Measurements from ENCODE around the gene GPR142. TPM values are rescaled to one million over a fixed set of nuclear protein-coding genes. Genes with fewer than 3 reads are reported as not detected.

GPR142 gene
- total and polyA plus RNA-seq, 3 experiments from 2014 or later: not detected

- H3K4me3 ChIP-seq (ENCODE audit: low read length): no peak overlapping the region
- H3K36me3 Mint-ChIP-seq: no peaks in the 10 kb centered on the region
- no peaks in the 10 kb centered on the region for H3K9me3 Mint-ChIP-seq
- H3K27me3 Mint-ChIP-seq: peaks cover 4 to 7% of the 10 kb centered on the region in 2 donors
- H3K4me1 ChIP-seq (ENCODE audit: insufficient read depth, low read length): no peaks in the 10 kb centered on the region
- no peaks in the 10 kb centered on the region for H3K4me1 Mint-ChIP-seq
- H3K27ac ChIP-seq (ENCODE audit: low read depth, low read length): no peak overlapping the region
- H3K27me3 ChIP-seq (ENCODE audit: insufficient read depth, low read length, poor library complexity, severe bottlenecking): peaks cover 3% of the 10 kb centered on the region
- no peak for DNase-seq
- CTCF ChIA-PET: no interaction called here
- no peaks in the 10 kb centered on the region for H3K36me3 ChIP-seq (ENCODE audit: insufficient read depth, low read length)
- H3K4me3 Mint-ChIP-seq: no peak overlapping the region
- H3K27ac Mint-ChIP-seq: no peak overlapping the region
- POLR2A ChIA-PET: no interaction called here
- H3K9me3 ChIP-seq (ENCODE audit: low read length): no peaks in the 10 kb centered on the region
Observed at GRCh38 chr17:74387365-74388218, 20.3 kb downstream of the GPR142 start.

- POLR2A ChIA-PET: no interaction called here
- DNase-seq: no peak
- H3K36me3 ChIP-seq (ENCODE audit: insufficient read depth, low read length): no peaks in the 10 kb centered on the region
- no peak overlapping the region for H3K4me3 Mint-ChIP-seq
- no peak overlapping the region for H3K27ac ChIP-seq (ENCODE audit: low read depth, low read length)
- H3K27me3 ChIP-seq (ENCODE audit: insufficient read depth, low read length, poor library complexity, severe bottlenecking): peaks cover 3% of the 10 kb centered on the region
- H3K4me1 ChIP-seq (ENCODE audit: insufficient read depth, low read length): no peaks in the 10 kb centered on the region
- H3K4me3 ChIP-seq (ENCODE audit: low read length): no peak overlapping the region
- H3K9me3 Mint-ChIP-seq: no peaks in the 10 kb centered on the region
- no peaks in the 10 kb centered on the region for H3K4me1 Mint-ChIP-seq
- no peaks in the 10 kb centered on the region for H3K36me3 Mint-ChIP-seq
- no peak overlapping the region for H3K27ac Mint-ChIP-seq
- H3K27me3 Mint-ChIP-seq: peaks cover 7 to 12% of the 10 kb centered on the region in 2 donors
- no peaks in the 10 kb centered on the region for H3K9me3 ChIP-seq (ENCODE audit: low read length)
- CTCF ChIA-PET: interaction anchor here (1.1 kb wide), 1 partner anchor 19 kb away, joined by 3 read pairs; no protein-coding TSS in a partner anchor
Observed at GRCh38 chr17:74389084-74389753, 21.9 kb downstream of the GPR142 start.

GRCh38 chr17:74389937-74390679 lies 22.8 kb downstream of the GPR142 start:
- H3K27ac Mint-ChIP-seq: no peak overlapping the region
- ChIA-PET CTCF (interaction anchor here (1.1 kb wide), 1 partner anchor 20 kb away, joined by 3 read pairs; no protein-coding TSS in a partner anchor), POLR2A (no interaction called here)
- Histone ChIP-seq H3K27me3 (ENCODE audit: insufficient read depth, low read length, poor library complexity, severe bottlenecking) (peaks cover 3% of the 10 kb centered on the region), H3K9me3 (ENCODE audit: low read length) (no peaks in the 10 kb centered on the region), H3K4me3 (ENCODE audit: low read length) (no peak overlapping the region), H3K27ac (ENCODE audit: low read depth, low read length) (no peak overlapping the region), H3K36me3 (ENCODE audit: insufficient read depth, low read length) (no peaks in the 10 kb centered on the region), H3K4me1 (ENCODE audit: insufficient read depth, low read length) (no peaks in the 10 kb centered on the region)
- H3K4me3 Mint-ChIP-seq: no peak overlapping the region
- H3K36me3 Mint-ChIP-seq: no peaks in the 10 kb centered on the region
- H3K4me1 Mint-ChIP-seq: no peaks in the 10 kb centered on the region
- DNase-seq: no peak
- no peaks in the 10 kb centered on the region for H3K9me3 Mint-ChIP-seq
- H3K27me3 Mint-ChIP-seq: peaks cover 7 to 10% of the 10 kb centered on the region in 2 donors

GRCh38 chr17:74390680-74391653 lies 23.7 kb downstream of the GPR142 start:
- H3K4me1 ChIP-seq (ENCODE audit: insufficient read depth, low read length): no peaks in the 10 kb centered on the region
- DNase-seq: no peak
- Mint-ChIP-seq H3K4me3 (no peak overlapping the region), H3K27ac (peak overlapping the region in 1 of 8 donors; percentile 47), H3K4me1 (no peaks in the 10 kb centered on the region), H3K27me3 (peaks cover 10 to 12% of the 10 kb centered on the region in 2 donors), H3K36me3 (no peaks in the 10 kb centered on the region), H3K9me3 (no peaks in the 10 kb centered on the region)
- CTCF ChIA-PET: interaction anchor here (1.1 to 4.7 kb wide), 3 partner anchors 11 to 63 kb away, joined by 3 to 24 read pairs (median 7); partner anchors contain the start of gene GPR142
- H3K9me3 ChIP-seq (ENCODE audit: low read length): no peaks in the 10 kb centered on the region
- H3K27ac ChIP-seq (ENCODE audit: low read depth, low read length): peak overlapping the region; percentile 9
- peaks cover 3% of the 10 kb centered on the region for H3K27me3 ChIP-seq (ENCODE audit: insufficient read depth, low read length, poor library complexity, severe bottlenecking)
- POLR2A ChIA-PET: no interaction called here
- no peak overlapping the region for H3K4me3 ChIP-seq (ENCODE audit: low read length)
- H3K36me3 ChIP-seq (ENCODE audit: insufficient read depth, low read length): no peaks in the 10 kb centered on the region

GRCh38 chr17:74391771-74392170 lies 24.5 kb downstream of the GPR142 start:
- no peak overlapping the region for H3K4me3 ChIP-seq (ENCODE audit: low read length)
- no peak for DNase-seq
- Mint-ChIP-seq H3K27ac (no peak overlapping the region), H3K4me3 (no peak overlapping the region), H3K9me3 (no peaks in the 10 kb centered on the region), H3K36me3 (no peaks in the 10 kb centered on the region), H3K4me1 (no peaks in the 10 kb centered on the region), H3K27me3 (peaks cover 10 to 12% of the 10 kb centered on the region in 2 donors)
- no peaks in the 10 kb centered on the region for H3K4me1 ChIP-seq (ENCODE audit: insufficient read depth, low read length)
- H3K9me3 ChIP-seq (ENCODE audit: low read length): no peaks in the 10 kb centered on the region
- CTCF ChIA-PET: interaction anchor here (1.1 to 4.7 kb wide), 3 partner anchors 12 to 62 kb away, joined by 3 to 24 read pairs (median 7); partner anchors contain the start of gene GPR142
- POLR2A ChIA-PET: no interaction called here
- H3K27ac ChIP-seq (ENCODE audit: low read depth, low read length): no peak overlapping the region
- peaks cover 3% of the 10 kb centered on the region for H3K27me3 ChIP-seq (ENCODE audit: insufficient read depth, low read length, poor library complexity, severe bottlenecking)
- no peaks in the 10 kb centered on the region for H3K36me3 ChIP-seq (ENCODE audit: insufficient read depth, low read length)

- Mint-ChIP-seq H3K9me3 (no peaks in the 10 kb centered on the region), H3K4me3 (no peak overlapping the region), H3K27ac (no peak overlapping the region), H3K4me1 (no peaks in the 10 kb centered on the region), H3K36me3 (no peaks in the 10 kb centered on the region), H3K27me3 (peaks cover 10 to 12% of the 10 kb centered on the region in 2 donors)
- Histone ChIP-seq H3K4me3 (ENCODE audit: low read length) (no peak overlapping the region), H3K36me3 (ENCODE audit: insufficient read depth, low read length) (no peaks in the 10 kb centered on the region), H3K27me3 (ENCODE audit: insufficient read depth, low read length, poor library complexity, severe bottlenecking) (peaks cover 3% of the 10 kb centered on the region), H3K9me3 (ENCODE audit: low read length) (no peaks in the 10 kb centered on the region), H3K27ac (ENCODE audit: low read depth, low read length) (no peak overlapping the region), H3K4me1 (ENCODE audit: insufficient read depth, low read length) (no peaks in the 10 kb centered on the region)
- no peak for DNase-seq
- ChIA-PET CTCF (interaction anchor here (1.1 to 4.7 kb wide), 2 partner anchors 13 to 24 kb away, joined by 3 to 24 read pairs; no protein-coding TSS in a partner anchor), POLR2A (no interaction called here)
Observed at GRCh38 chr17:74392848-74393247, 25.5 kb downstream of the GPR142 start.

- no peaks in the 10 kb centered on the region for H3K36me3 ChIP-seq (ENCODE audit: insufficient read depth, low read length)
Observed at GRCh38 chr17:74393346-74393942, 26.1 kb downstream of the GPR142 start.

More at GRCh38 chr17:74393346-74393942, 26.1 kb downstream of the GPR142 start:
- CTCF ChIA-PET: interaction anchor here (1.1 to 4.7 kb wide), 3 partner anchors 13 to 37 kb away, joined by 3 to 24 read pairs (median 3); no protein-coding TSS in a partner anchor
- POLR2A ChIA-PET: no interaction called here
- Mint-ChIP-seq H3K36me3 (no peaks in the 10 kb centered on the region), H3K27ac (no peak overlapping the region), H3K27me3 (peaks cover 10 to 12% of the 10 kb centered on the region in 2 donors), H3K4me3 (no peak overlapping the region), H3K4me1 (no peaks in the 10 kb centered on the region), H3K9me3 (no peaks in the 10 kb centered on the region)
- no peak for DNase-seq
- H3K27ac ChIP-seq (ENCODE audit: low read depth, low read length): no peak overlapping the region
- no peaks in the 10 kb centered on the region for H3K9me3 ChIP-seq (ENCODE audit: low read length)
- H3K27me3 ChIP-seq (ENCODE audit: insufficient read depth, low read length, poor library complexity, severe bottlenecking): peaks cover 3% of the 10 kb centered on the region
- H3K4me3 ChIP-seq (ENCODE audit: low read length): no peak overlapping the region
- no peaks in the 10 kb centered on the region for H3K4me1 ChIP-seq (ENCODE audit: insufficient read depth, low read length)
